ENCODE results near the gene FAF1. TPM values are rescaled to one million over a fixed set of nuclear protein-coding genes. Genes with fewer than 3 reads are reported as not detected.

Gene FAF1
- total and polyA plus RNA-seq, 8 donors: 47.4 to 58.3 (median 53.2) TPM

Other genes with a start within 250 kb of the FAF1 start
- gene CDKN2C, start 10.0 kb upstream of the FAF1 start, total RNA-seq: 10 to 100 TPM; 12.3 to 16.4 TPM
- gene CDKN2C, start 10.0 kb upstream of the FAF1 start, polyA plus RNA-seq (ENCODE audit: insufficient read length in 6 of 6): 10 to 100 TPM; 15.5 to 35.5 (median 21.3) TPM
- gene C1orf185, start 142.0 kb upstream of the FAF1 start, total RNA-seq: not detected
- gene C1orf185, start 142.0 kb upstream of the FAF1 start, polyA plus RNA-seq (ENCODE audit: insufficient read length in 6 of 6): not detected